ENCODE data around the gene COBL. TPM values are rescaled to one million over a fixed set of nuclear protein-coding genes. Genes with fewer than 3 reads are reported as not detected.
A peak's percentile ranks its signal among the peaks of the same experiment; 100 is the strongest.
"Not testable (repeated sequence)": the region's sequence is repeated elsewhere in the genome, so short reads cannot be mapped to it uniquely, and the experiment has no call there.

COBL gene
- total RNA-seq, 1 donor from 2014 or later = 53.2 TPM

DNA sequence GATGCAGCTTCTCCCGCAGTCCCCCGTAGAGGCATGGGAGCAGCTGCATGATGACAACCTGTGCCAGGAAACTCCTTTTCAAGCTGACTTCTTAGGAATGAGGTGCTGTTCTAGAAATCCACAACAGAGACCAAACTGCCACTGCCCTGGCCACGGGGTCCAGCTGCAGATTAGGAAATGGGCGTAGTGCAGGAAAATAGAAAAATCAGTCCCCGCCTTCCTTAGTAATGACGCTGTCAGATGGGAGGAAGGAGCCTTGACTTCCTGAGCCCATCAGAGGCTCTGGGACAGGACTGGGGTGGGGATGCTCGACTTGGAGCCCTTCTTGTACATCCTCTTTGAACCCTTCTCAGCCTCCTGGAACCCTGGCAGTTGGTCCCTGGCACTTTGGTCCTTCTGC, 306.1 kb downstream of the COBL start:
- no peaks in the 10 kb centered on the region for H3K9me3 ChIP-seq (ENCODE audit: control insufficient read depth in 3 of 3, low read length in 3 of 3)
- H3K4me1 ChIP-seq (ENCODE audit: control insufficient read depth in 3 of 3, insufficient read depth in 3 of 3, low read length in 3 of 3) = peaks cover 8 to 22% (median 13%) of the 10 kb centered on the region in 3 donors
- no peaks in the 10 kb centered on the region for H3K36me3 ChIP-seq (ENCODE audit: control insufficient read depth in 3 of 3, insufficient read depth in 3 of 3, low read length in 3 of 3)
- no peak overlapping the region for H3K4me3 ChIP-seq (ENCODE audit: low read length in 3 of 3)
- no peaks in the 10 kb centered on the region for H3K27me3 ChIP-seq (ENCODE audit: control insufficient read depth in 3 of 3, insufficient read depth in 3 of 3, low read length in 3 of 3)
- H3K27ac ChIP-seq (ENCODE audit: low read depth, low read length) = no peak overlapping the region
- no peak overlapping the region for H3K9ac ChIP-seq (ENCODE audit: low read depth in 1 of 3, low read length in 3 of 3)

DNA sequence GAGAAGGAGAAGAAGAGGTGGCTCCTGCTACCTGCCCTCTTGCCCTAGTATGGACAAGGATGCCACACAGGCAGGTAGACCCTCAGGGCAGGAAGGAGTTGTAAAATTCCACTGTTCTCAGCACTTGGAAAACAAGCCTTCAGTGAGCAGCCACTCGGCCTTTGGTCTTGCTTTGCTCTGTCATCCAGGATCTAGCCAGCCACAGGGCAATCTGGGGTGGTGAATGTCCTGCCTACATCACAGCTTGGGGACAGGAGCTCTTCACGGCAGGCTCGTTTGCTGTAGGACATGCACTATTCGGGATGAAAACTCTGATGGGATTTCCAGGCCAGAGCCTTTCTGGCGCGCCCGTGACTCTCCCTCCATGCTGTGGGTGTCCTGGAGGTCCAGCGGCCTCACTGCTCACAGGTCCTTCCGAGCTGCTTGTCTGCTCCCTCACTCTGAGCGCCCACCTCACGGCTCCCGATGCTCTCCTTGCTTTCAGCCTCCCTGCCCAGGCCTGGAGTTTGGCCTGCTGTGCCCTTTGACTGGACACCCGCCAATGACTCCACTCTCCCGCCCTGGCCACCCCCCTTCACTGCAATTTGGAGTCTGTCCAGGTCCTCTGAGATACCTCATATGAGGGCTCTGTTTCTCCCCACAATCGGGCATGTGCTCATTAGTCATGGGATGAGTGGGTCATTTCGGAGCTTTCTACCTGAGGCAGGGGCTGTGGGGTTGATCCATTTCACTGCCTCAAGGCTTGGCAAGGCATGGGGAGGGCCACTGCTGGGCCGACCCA, 306.7 kb downstream of the COBL start:
- Histone ChIP-seq H3K9me3 (ENCODE audit: control insufficient read depth in 3 of 3, low read length in 3 of 3) (no peaks in the 10 kb centered on the region), H3K4me1 (ENCODE audit: control insufficient read depth in 3 of 3, insufficient read depth in 3 of 3, low read length in 3 of 3) (peaks cover 8 to 22% (median 13%) of the 10 kb centered on the region in 3 donors), H3K36me3 (ENCODE audit: control insufficient read depth in 3 of 3, insufficient read depth in 3 of 3, low read length in 3 of 3) (no peaks in the 10 kb centered on the region), H3K4me3 (ENCODE audit: low read length in 3 of 3) (no peak overlapping the region), H3K9ac (ENCODE audit: low read depth in 1 of 3, low read length in 3 of 3) (no peak overlapping the region), H3K27me3 (ENCODE audit: control insufficient read depth in 3 of 3, insufficient read depth in 3 of 3, low read length in 3 of 3) (no peaks in the 10 kb centered on the region), H3K27ac (ENCODE audit: low read depth, low read length) (peak overlapping the region; percentile 16)

DNA sequence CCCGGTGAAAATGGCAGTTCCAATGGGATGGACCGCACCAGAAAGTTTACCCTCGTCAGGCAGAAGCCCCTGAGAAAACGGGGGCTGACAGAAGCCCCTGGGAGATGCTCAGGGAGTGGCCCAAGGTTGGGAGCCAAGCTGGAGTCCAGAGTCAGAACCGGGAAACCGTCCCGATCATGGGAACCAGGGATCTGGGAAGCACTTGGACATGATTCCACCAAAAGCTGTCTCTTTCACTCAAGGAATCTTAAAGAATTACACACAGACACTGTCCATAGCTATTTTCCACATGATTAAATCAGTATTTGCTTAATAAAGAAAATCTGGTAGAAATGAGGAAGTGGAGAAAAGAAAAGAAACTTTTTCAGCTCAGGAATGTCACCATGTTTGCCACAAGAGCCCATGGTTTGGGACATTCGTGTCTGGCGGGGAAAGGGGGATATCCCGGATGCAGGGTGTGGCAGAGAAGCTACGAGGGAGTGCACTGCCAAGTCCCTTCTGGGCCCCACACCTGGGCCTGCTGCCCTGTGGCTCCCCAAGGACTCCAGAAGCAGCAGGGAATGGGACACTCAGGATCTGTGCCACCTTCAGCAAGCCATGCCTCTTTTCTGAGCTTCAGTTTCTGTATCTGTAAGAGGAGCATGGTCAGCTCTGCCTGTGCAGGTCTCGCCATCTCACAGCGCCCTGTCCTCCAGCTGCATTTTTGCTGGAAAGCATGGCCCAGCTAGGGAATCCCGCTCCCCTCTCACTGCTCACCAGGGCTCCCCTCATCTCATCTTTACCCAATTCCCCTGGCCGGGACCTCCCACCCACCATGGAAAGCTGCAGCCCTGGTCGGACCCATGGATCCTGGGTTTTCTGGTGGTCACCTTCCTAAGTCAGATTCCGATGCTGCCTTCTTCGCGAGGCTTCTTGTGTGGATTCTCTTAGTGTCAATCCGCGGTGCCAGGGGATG, 308.8 kb downstream of the COBL start:
- Histone ChIP-seq H3K27me3 (ENCODE audit: control insufficient read depth in 3 of 3, insufficient read depth in 3 of 3, low read length in 3 of 3) (no peaks in the 10 kb centered on the region), H3K9ac (ENCODE audit: low read depth in 1 of 3, low read length in 3 of 3) (no peak overlapping the region), H3K4me1 (ENCODE audit: control insufficient read depth in 3 of 3, insufficient read depth in 3 of 3, low read length in 3 of 3) (peaks cover 8 to 22% (median 13%) of the 10 kb centered on the region in 3 donors), H3K4me3 (ENCODE audit: low read length in 3 of 3) (no peak overlapping the region), H3K27ac (ENCODE audit: low read depth, low read length) (peak overlapping the region; percentile 23), H3K9me3 (ENCODE audit: control insufficient read depth in 3 of 3, low read length in 3 of 3) (no peaks in the 10 kb centered on the region), H3K36me3 (ENCODE audit: control insufficient read depth in 3 of 3, insufficient read depth in 3 of 3, low read length in 3 of 3) (no peaks in the 10 kb centered on the region)

- H3K9ac ChIP-seq (ENCODE audit: low read depth in 1 of 3, low read length in 3 of 3) = no peak overlapping the region
- peaks cover 8 to 22% (median 13%) of the 10 kb centered on the region in 3 donors for H3K4me1 ChIP-seq (ENCODE audit: control insufficient read depth in 3 of 3, insufficient read depth in 3 of 3, low read length in 3 of 3)
- no peak overlapping the region for H3K27ac ChIP-seq (ENCODE audit: low read depth, low read length)
- no peaks in the 10 kb centered on the region for H3K9me3 ChIP-seq (ENCODE audit: control insufficient read depth in 3 of 3, low read length in 3 of 3)
- no peaks in the 10 kb centered on the region for H3K36me3 ChIP-seq (ENCODE audit: control insufficient read depth in 3 of 3, insufficient read depth in 3 of 3, low read length in 3 of 3)
- no peaks in the 10 kb centered on the region for H3K27me3 ChIP-seq (ENCODE audit: control insufficient read depth in 3 of 3, insufficient read depth in 3 of 3, low read length in 3 of 3)
- no peak overlapping the region for H3K4me3 ChIP-seq (ENCODE audit: low read length in 3 of 3)
Observed at GRCh38 chr7:51006483-51007235, 309.9 kb downstream of the COBL start.

DNA sequence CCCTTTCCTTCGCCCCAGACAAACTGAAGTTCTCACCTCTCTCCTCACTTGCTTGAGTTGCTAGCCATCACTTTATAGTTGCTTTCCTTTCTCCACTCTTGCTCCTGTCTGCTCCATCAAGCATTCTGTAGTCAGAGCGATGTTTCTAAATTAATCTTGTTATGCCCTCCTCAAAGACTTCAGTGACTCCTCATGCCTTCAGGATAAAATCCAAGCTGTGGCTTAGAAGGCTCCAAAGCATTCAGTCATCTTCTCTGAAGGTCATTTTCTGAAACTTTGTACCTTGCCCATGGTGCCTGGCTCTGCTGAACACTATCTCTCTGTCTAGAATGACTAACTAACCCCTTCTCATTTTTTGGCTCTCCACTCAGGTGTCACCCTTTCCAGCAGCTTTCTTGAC, 311.5 kb downstream of the COBL start:
- H3K4me1 ChIP-seq (ENCODE audit: control insufficient read depth in 3 of 3, insufficient read depth in 3 of 3, low read length in 3 of 3) = peaks cover 8 to 17% (median 8%) of the 10 kb centered on the region in 3 donors
- no peaks in the 10 kb centered on the region for H3K36me3 ChIP-seq (ENCODE audit: control insufficient read depth in 3 of 3, insufficient read depth in 3 of 3, low read length in 3 of 3)
- H3K9ac ChIP-seq (ENCODE audit: low read depth in 1 of 3, low read length in 3 of 3) = no peak overlapping the region
- no peaks in the 10 kb centered on the region for H3K9me3 ChIP-seq (ENCODE audit: control insufficient read depth in 3 of 3, low read length in 3 of 3)
- no peak overlapping the region for H3K27ac ChIP-seq (ENCODE audit: low read depth, low read length)
- no peak overlapping the region for H3K4me3 ChIP-seq (ENCODE audit: low read length in 3 of 3)
- no peaks in the 10 kb centered on the region for H3K27me3 ChIP-seq (ENCODE audit: control insufficient read depth in 3 of 3, insufficient read depth in 3 of 3, low read length in 3 of 3)

- H3K36me3 ChIP-seq (ENCODE audit: control insufficient read depth in 3 of 3, insufficient read depth in 3 of 3, low read length in 3 of 3) = no peaks in the 10 kb centered on the region
- no peaks in the 10 kb centered on the region for H3K27me3 ChIP-seq (ENCODE audit: control insufficient read depth in 3 of 3, insufficient read depth in 3 of 3, low read length in 3 of 3)
- no peak overlapping the region for H3K4me3 ChIP-seq (ENCODE audit: low read length in 3 of 3)
- H3K4me1 ChIP-seq (ENCODE audit: control insufficient read depth in 3 of 3, insufficient read depth in 3 of 3, low read length in 3 of 3) = no peaks in the 10 kb centered on the region
- no peak overlapping the region for H3K27ac ChIP-seq (ENCODE audit: low read depth, low read length)
- H3K9me3 ChIP-seq (ENCODE audit: control insufficient read depth in 3 of 3, low read length in 3 of 3) = no peaks in the 10 kb centered on the region
- H3K9ac ChIP-seq (ENCODE audit: low read depth in 1 of 3, low read length in 3 of 3) = no peak overlapping the region
Observed at GRCh38 chr7:51000956-51001355, 315.7 kb downstream of the COBL start.

- no peak overlapping the region for H3K27ac ChIP-seq (ENCODE audit: low read depth, low read length)
- H3K9me3 ChIP-seq (ENCODE audit: control insufficient read depth in 3 of 3, low read length in 3 of 3) = no peaks in the 10 kb centered on the region
- no peaks in the 10 kb centered on the region for H3K27me3 ChIP-seq (ENCODE audit: control insufficient read depth in 3 of 3, insufficient read depth in 3 of 3, low read length in 3 of 3)
- H3K36me3 ChIP-seq (ENCODE audit: control insufficient read depth in 3 of 3, insufficient read depth in 3 of 3, low read length in 3 of 3) = no peaks in the 10 kb centered on the region
- no peaks in the 10 kb centered on the region for H3K4me1 ChIP-seq (ENCODE audit: control insufficient read depth in 3 of 3, insufficient read depth in 3 of 3, low read length in 3 of 3)
- no peak overlapping the region for H3K9ac ChIP-seq (ENCODE audit: low read depth in 1 of 3, low read length in 3 of 3)
- no peak overlapping the region for H3K4me3 ChIP-seq (ENCODE audit: low read length in 3 of 3)
Observed at GRCh38 chr7:50994753-50995319, 321.8 kb downstream of the COBL start.

DNA sequence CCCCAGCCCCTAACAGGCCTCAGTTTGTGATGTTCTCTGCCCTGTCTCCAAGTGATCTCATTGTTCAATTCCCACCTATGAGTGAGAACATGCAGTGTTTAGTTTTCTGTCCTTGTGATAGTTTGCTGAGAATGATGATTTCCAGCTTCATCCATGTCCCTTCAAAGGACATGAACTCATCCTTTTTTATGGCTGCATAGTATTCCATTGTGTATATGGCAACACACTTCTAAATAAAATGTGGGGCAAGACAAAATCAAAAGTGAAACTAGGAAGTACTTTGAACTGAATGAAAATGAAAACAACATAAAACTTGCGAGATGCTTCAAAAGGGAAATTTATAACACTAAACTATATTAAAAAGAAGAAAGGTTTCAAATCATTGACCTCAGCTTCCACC, 326.4 kb downstream of the COBL start:
- not testable (repeated sequence) for H3K9me3 ChIP-seq (ENCODE audit: control insufficient read depth in 3 of 3, low read length in 3 of 3); H3K36me3 ChIP-seq (ENCODE audit: control insufficient read depth in 3 of 3, insufficient read depth in 3 of 3, low read length in 3 of 3); H3K4me1 ChIP-seq (ENCODE audit: control insufficient read depth in 3 of 3, insufficient read depth in 3 of 3, low read length in 3 of 3); H3K27ac ChIP-seq (ENCODE audit: low read depth, low read length); H3K4me3 ChIP-seq (ENCODE audit: low read length in 3 of 3); H3K27me3 ChIP-seq (ENCODE audit: control insufficient read depth in 3 of 3, insufficient read depth in 3 of 3, low read length in 3 of 3); H3K9ac ChIP-seq (ENCODE audit: low read depth in 1 of 3, low read length in 3 of 3)

GRCh38 chr7:50988988-50989387, 327.6 kb downstream of the COBL start:
- Histone ChIP-seq H3K4me3 (ENCODE audit: low read length in 3 of 3) (no peak overlapping the region), H3K9me3 (ENCODE audit: control insufficient read depth in 3 of 3, low read length in 3 of 3) (no peaks in the 10 kb centered on the region), H3K9ac (ENCODE audit: low read depth in 1 of 3, low read length in 3 of 3) (no peak overlapping the region), H3K4me1 (ENCODE audit: control insufficient read depth in 3 of 3, insufficient read depth in 3 of 3, low read length in 3 of 3) (no peaks in the 10 kb centered on the region), H3K27ac (ENCODE audit: low read depth, low read length) (no peak overlapping the region), H3K27me3 (ENCODE audit: control insufficient read depth in 3 of 3, insufficient read depth in 3 of 3, low read length in 3 of 3) (no peaks in the 10 kb centered on the region), H3K36me3 (ENCODE audit: control insufficient read depth in 3 of 3, insufficient read depth in 3 of 3, low read length in 3 of 3) (no peaks in the 10 kb centered on the region)

Measured in skeletal muscle tissue (tissue), 4 donors.